IMR-90 (cell line): Measurements from ENCODE around the gene CDCA7. TPM values are rescaled to one million over a fixed set of nuclear protein-coding genes. Genes with fewer than 3 reads are reported as not detected.

Experiments used
- ATAC-seq: fragments of 200-7000 bp; cut with Tn5 transposase; 2 replicates; pipeline ENCODE4 v1.9.1; 2020; ENCODE audit warnings: low read depth, mild to moderate bottlenecking, moderate library complexity
- BruUV-seq: library from RNA; stranded (reverse); fragments of 400-500 nt; replicated peaks from 2 replicates; lab custom pipeline; 2021; lab: Mats Ljungman, UMichigan
- CTCF ChIA-PET: fragments of 300-600 bp; formaldehyde crosslinking; extraction: SDS; loops from one replicate; lab custom pipeline; 2021; ENCODE audit warnings: antibody characterized with exemption; lab: Yijun Ruan, JAX
- POLR2A ChIA-PET: fragments of 300-600 bp; sonication (Branson Sonifier 250); formaldehyde crosslinking; loops from one replicate; lab custom pipeline; 2022; ENCODE audit warnings: antibody characterized with exemption; ENCODE audit not compliant: unreplicated experiment; lab: Charles Lee
- DNase-seq: peaks from one replicate; pipeline ENCODE4 v3.0.0; 2013
- H2AFZ ChIP-seq: replicated peaks from 2 replicates; pipeline ENCODE3; 2013; ENCODE audit warnings: low read length, mild to moderate bottlenecking; ENCODE audit not compliant: poor library complexity
- H2AK5ac ChIP-seq: 2 replicates; pipeline ENCODE4 v1.6.1; 2013; ENCODE audit warnings: low read depth, low read length, inconsistent platforms
- H2AK9ac ChIP-seq: replicated peaks from 2 replicates; pipeline ENCODE3; 2013; ENCODE audit warnings: mild to moderate bottlenecking, low read depth, low read length, moderate library complexity; ENCODE audit not compliant: poor library complexity
- H2BK120ac ChIP-seq: 2 replicates; pipeline ENCODE4 v1.6.1; 2013; ENCODE audit warnings: low read depth, low read length, inconsistent platforms
- H2BK15ac ChIP-seq: 3 replicates; pipeline ENCODE4 v1.6.1; 2013; ENCODE audit warnings: low read depth, low read length, inconsistent platforms
- H2BK20ac ChIP-seq: 2 replicates; pipeline ENCODE4 v1.6.1; 2013; ENCODE audit warnings: low read depth, mild to moderate bottlenecking, inconsistent platforms, low read length, moderate library complexity
- H2BK5ac ChIP-seq: 2 replicates; pipeline ENCODE4 v1.6.1; 2013; ENCODE audit warnings: mild to moderate bottlenecking, low read depth, low read length, inconsistent platforms; ENCODE audit not compliant: poor library complexity, severe bottlenecking
- H3K14ac ChIP-seq: replicated peaks from 2 replicates; pipeline ENCODE4 v1.6.1; 2013; ENCODE audit warnings: low read depth, low read length, inconsistent platforms
- H3K18ac ChIP-seq: 2 replicates; pipeline ENCODE4 v1.6.1; 2013; ENCODE audit warnings: low read depth, low read length, control low read depth
- H3K23ac ChIP-seq: 2 replicates; pipeline ENCODE4 v1.6.1; 2013; ENCODE audit warnings: low read depth, low read length, inconsistent platforms
- H3K27ac ChIP-seq: 2 replicates; pipeline ENCODE4 v1.5.1; 2013; ENCODE audit warnings: mild to moderate bottlenecking, control low read depth, low read length; ENCODE audit not compliant: insufficient read depth
- H3K27me3 ChIP-seq: 2 replicates; pipeline ENCODE4 v1.6.1; 2013; ENCODE audit warnings: low read length; ENCODE audit not compliant: control insufficient read depth, insufficient read depth
- H3K36me3 ChIP-seq: 2 replicates; pipeline ENCODE4 v1.6.1; 2013; ENCODE audit warnings: low read length, mixed read lengths; ENCODE audit not compliant: control insufficient read depth, insufficient read depth
- H3K4ac ChIP-seq: 2 replicates; pipeline ENCODE4 v1.6.1; 2013; ENCODE audit warnings: low read depth, low read length, inconsistent platforms
- H3K4me1 ChIP-seq: 2 replicates; pipeline ENCODE4 v1.6.1; 2013; ENCODE audit warnings: low read length, mixed read lengths; ENCODE audit not compliant: control insufficient read depth, insufficient read depth
- H3K4me2 ChIP-seq: 2 replicates; pipeline ENCODE4 v1.6.1; 2013; ENCODE audit warnings: low read depth, mild to moderate bottlenecking, control low read depth, low read length, moderate library complexity
- H3K4me3 ChIP-seq: 2 replicates; pipeline ENCODE4 v1.5.1; 2013; ENCODE audit warnings: low read depth, mild to moderate bottlenecking, control low read depth, low read length, moderate library complexity; ENCODE audit not compliant: insufficient read depth
- H3K56ac ChIP-seq: 2 replicates; pipeline ENCODE4 v1.6.1; 2013; ENCODE audit warnings: low read length, inconsistent platforms; ENCODE audit not compliant: insufficient read depth; ENCODE audit errors: extremely low read depth
- H3K79me1 ChIP-seq, 2 experiments: 2 replicates each; pipeline ENCODE4 v1.6.1; 2013; ENCODE audit warnings: low read length in 2 of 2, inconsistent platforms in 1 of 2, low read depth in 1 of 2
- H3K9ac ChIP-seq: 2 replicates; pipeline ENCODE4 v1.6.1; 2013; ENCODE audit warnings: low read depth, low read length, control low read depth
- H3K9me1 ChIP-seq: 2 replicates; pipeline ENCODE4 v1.6.1; 2013; ENCODE audit warnings: low read length, inconsistent platforms; ENCODE audit not compliant: insufficient read depth
- H3K9me3 ChIP-seq: 2 replicates; pipeline ENCODE4 v1.6.1; 2013; ENCODE audit warnings: low read length; ENCODE audit not compliant: control insufficient read depth, insufficient read depth
- H4K20me1 ChIP-seq: 2 replicates; pipeline ENCODE4 v1.6.1; 2013; ENCODE audit warnings: low read length, inconsistent platforms; ENCODE audit not compliant: insufficient read depth
- H4K5ac ChIP-seq: 2 replicates; pipeline ENCODE4 v1.6.1; 2013; ENCODE audit warnings: mild to moderate bottlenecking, low read depth, low read length, control low read depth
- H4K8ac ChIP-seq, 2 experiments: 2 replicates each; pipeline ENCODE4 v1.6.1; 2013; ENCODE audit warnings: low read depth in 2 of 2, low read length in 2 of 2, control low read depth in 1 of 2, inconsistent platforms in 1 of 2
- H4K91ac ChIP-seq: 2 replicates; pipeline ENCODE4 v1.6.1; 2013; ENCODE audit warnings: low read depth, low read length, inconsistent platforms; ENCODE audit not compliant: insufficient read depth
- BHLHE40 ChIP-seq: fragments of 150-350 bp; IDR thresholded peaks from 2 replicates; pipeline ENCODE4 v1.6.1; 2016; ENCODE audit warnings: mild to moderate bottlenecking, low read depth, low read length
- CEBPB ChIP-seq: IDR thresholded peaks from 2 replicates; pipeline ENCODE4 v1.6.1; 2012; ENCODE audit warnings: low read depth, low read length, improper control_type of control experiment
- CHD1 ChIP-seq: IDR thresholded peaks from 2 replicates; pipeline ENCODE4 v1.6.1; 2012; ENCODE audit warnings: low read depth, low read length, improper control_type of control experiment
- CTCF ChIP-seq: conservative IDR thresholded peaks from 2 replicates; pipeline ENCODE4 v1.5.1; 2012; ENCODE audit warnings: mild to moderate bottlenecking, low read depth, low read length, improper control_type of control experiment
- ELK1 ChIP-seq: fragments of 150-350 bp; IDR thresholded peaks from 2 replicates; pipeline ENCODE4 v1.6.1; 2016; ENCODE audit warnings: low read depth, mild to moderate bottlenecking, low read length, moderate library complexity, borderline replicate concordance
- FOS ChIP-seq: fragments of 150-350 bp; IDR thresholded peaks from 2 replicates; pipeline ENCODE4 v1.6.1; 2016; ENCODE audit warnings: low read depth, low read length
- MAFK ChIP-seq: IDR thresholded peaks from 2 replicates; pipeline ENCODE4 v1.6.1; 2012; ENCODE audit warnings: low read depth, low read length, improper control_type of control experiment
- MAZ ChIP-seq: IDR thresholded peaks from 2 replicates; pipeline ENCODE4 v1.6.1; 2012; ENCODE audit warnings: low read depth, mild to moderate bottlenecking, low read length, improper control_type of control experiment, moderate library complexity, borderline replicate concordance
- MXI1 ChIP-seq: IDR thresholded peaks from 2 replicates; pipeline ENCODE4 v1.6.1; 2012; ENCODE audit warnings: low read depth, mild to moderate bottlenecking, low read length, moderate library complexity, borderline replicate concordance
- NFE2L2 ChIP-seq: fragments of 150-350 bp; IDR thresholded peaks from 2 replicates; pipeline ENCODE4 v1.6.1; 2016; ENCODE audit warnings: low read depth, mild to moderate bottlenecking, low read length
- POLR2A ChIP-seq: IDR thresholded peaks from 2 replicates; pipeline ENCODE4 v1.6.1; 2012; ENCODE audit warnings: mild to moderate bottlenecking, low read depth, low read length
- RAD21 ChIP-seq: IDR thresholded peaks from 2 replicates; pipeline ENCODE4 v1.6.1; 2012; ENCODE audit warnings: low read length, improper control_type of control experiment
- RCOR1 ChIP-seq: IDR thresholded peaks from 2 replicates; pipeline ENCODE4 v1.6.1; 2012; ENCODE audit warnings: mild to moderate bottlenecking, low read length, improper control_type of control experiment; ENCODE audit not compliant: insufficient replicate concordance
- RFX5 ChIP-seq: IDR thresholded peaks from 2 replicates; pipeline ENCODE4 v1.8.0; 2012; ENCODE audit warnings: low read depth, mild to moderate bottlenecking, low read length, moderate library complexity
- SMC3 ChIP-seq: fragments of 150-350 bp; IDR thresholded peaks from 2 replicates; pipeline ENCODE4 v1.6.1; 2016; ENCODE audit warnings: low read depth, mild to moderate bottlenecking, antibody characterized with exemption, low read length, moderate library complexity
- WGBS, 2 experiments: methylation state at CpG; one replicate each; pipeline versions ENCODE4 v1.1.5 to v1.1.7; 2013; ENCODE audit warnings: missing lambda C conversion rate in 2 of 2; ENCODE audit not compliant: insufficient read length in 1 of 2; ENCODE audit errors: extremely low coverage in 2 of 2; 5-methylcytosine and 5-hydroxymethylcytosine counted together
- dilution Hi-C: fragments of 300-500 bp; cut with HindIII; formaldehyde crosslinking; loops from one replicate; pipeline ENCODE4 v1.14.3; 2018; ENCODE audit warnings: low sequenced_read_pairs; ENCODE audit not compliant: unreplicated experiment
- in situ Hi-C: fragments of 300-500 bp; cut with MboI; formaldehyde crosslinking; loops from 3 replicates; pipeline ENCODE4 v1.14.3; 2019; ENCODE audit warnings: low sequenced_read_pairs, inconsistent platforms, mixed read lengths
- intact Hi-C: fragments of 100-400 bp; cut with micrococcal nuclease; formaldehyde crosslinking; loops from 2 replicates; pipeline ENCODE4 v1.10.0; 2022
- polyA plus RNA-seq, 3 experiments: library from polyadenylated mRNA; depleted of rRNA; stranded (reverse); fragments of >200 nt; gene quantifications; 2 replicates each; pipeline ENCODE4 v1.2.3, GENCODE V29; 2012; ENCODE audit warnings: low replicate concordance in 1 of 3
- total RNA-seq: library from RNA; depleted of rRNA; stranded (reverse); fragments of >200 nt; gene quantifications from 2 replicates; pipeline ENCODE4 v1.2.3, GENCODE V29; 2012
- TF ChIP-seq, protein P1 (sequence below): fragments of 150-350 bp; IDR thresholded peaks from 2 replicates; pipeline ENCODE4 v1.6.1; 2017; ENCODE audit warnings: mild to moderate bottlenecking, antibody characterized with exemption, low read length, low read depth

CDCA7 gene
- total and polyA plus RNA-seq, 2 of the 4 experiments (the other 2 are of a cell fraction) = 12.0 to 18.7 TPM

DNA sequence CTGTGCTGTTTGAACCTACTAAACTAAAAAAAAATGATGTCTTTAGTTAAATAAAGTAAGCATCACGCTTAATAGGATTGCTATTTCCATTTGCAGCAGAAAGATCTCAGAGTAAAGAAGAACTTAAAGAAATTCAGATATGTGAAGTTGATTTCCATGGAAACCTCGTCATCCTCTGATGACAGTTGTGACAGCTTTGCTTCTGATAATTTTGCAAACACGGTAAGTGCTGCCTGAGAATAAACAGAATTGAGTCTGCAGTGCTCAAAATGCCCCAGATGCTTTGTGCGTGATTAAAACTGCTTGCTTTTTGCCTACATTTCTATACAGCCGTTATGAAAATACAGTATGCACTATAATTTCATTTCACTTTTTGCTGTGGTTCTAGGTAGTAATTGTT is 3.9 kb downstream of the CDCA7 start:
- ChIA-PET POLR2A (no interaction called here), CTCF (no interaction called here)
- H2AFZ ChIP-seq = no peak overlapping the region
- no peaks in the 10 kb centered on the region for H3K9me3 ChIP-seq
- H2BK5ac ChIP-seq = no peak overlapping the region
- H3K4me3 ChIP-seq = no peak overlapping the region
- peaks cover 16 to 37% of the 10 kb centered on the region in 2 experiments for H3K79me1 ChIP-seq
- H3K23ac ChIP-seq = 0 out of 2 replicates have a peak overlapping the region, but pooled peaks have one; percentile 12
- H3K4me1 ChIP-seq = peaks cover 2% of the 10 kb centered on the region; the same call in 1 of the 2 replicates
- no peak overlapping the region; a peak in 1 of 4 replicates for H4K8ac ChIP-seq
- no peak overlapping the region for H3K4me2 ChIP-seq
- no peak overlapping the region for H3K56ac ChIP-seq
- no peaks in the 10 kb centered on the region for H4K20me1 ChIP-seq
- no peak overlapping the region for H2BK20ac ChIP-seq
- H3K9me1 ChIP-seq = peaks cover 7% of the 10 kb centered on the region
- no TSS peak for BruUV-seq
- H2BK15ac ChIP-seq = no peak overlapping the region
- no peak overlapping the region for H2AK5ac ChIP-seq
- H2AK9ac ChIP-seq = no peak overlapping the region
- H3K9ac ChIP-seq = no peak overlapping the region
- H4K5ac ChIP-seq = no peak overlapping the region
- ATAC-seq (no peak), DNase-seq (no peak)
- H3K4ac ChIP-seq = no peak overlapping the region
- H3K27me3 ChIP-seq = peaks cover under 1% of the 10 kb centered on the region; the same call in 1 of the 2 replicates
- no peak overlapping the region for H3K14ac ChIP-seq
- no peak overlapping the region for H2BK120ac ChIP-seq
- WGBS, 2 experiments = 55% methylated on average over 2 of the region's 5 CpGs; no CpG with 5 or more reads in 1 of the 2 experiments
- peaks cover under 1% of the 10 kb centered on the region; the same call in 1 of the 2 replicates for H3K36me3 ChIP-seq
- H3K18ac ChIP-seq = no peak overlapping the region
- TF ChIP-seq POLR2A = no peak
- no peak for TF ChIP-seq BHLHE40
- TF ChIP-seq CTCF = no peak
- no peak for TF ChIP-seq CEBPB
- TF ChIP-seq RFX5 = no peak
- no peak for TF ChIP-seq CHD1
- no peak for TF ChIP-seq RAD21
- no peak for TF ChIP-seq MAZ
- TF ChIP-seq SMC3 = no peak
- no peak for TF ChIP-seq MAFK
- no peak for TF ChIP-seq FOS
- no peak for TF ChIP-seq ELK1
- no peak for TF ChIP-seq RCOR1
- TF ChIP-seq MXI1 = no peak
- TF ChIP-seq, protein P1, sequence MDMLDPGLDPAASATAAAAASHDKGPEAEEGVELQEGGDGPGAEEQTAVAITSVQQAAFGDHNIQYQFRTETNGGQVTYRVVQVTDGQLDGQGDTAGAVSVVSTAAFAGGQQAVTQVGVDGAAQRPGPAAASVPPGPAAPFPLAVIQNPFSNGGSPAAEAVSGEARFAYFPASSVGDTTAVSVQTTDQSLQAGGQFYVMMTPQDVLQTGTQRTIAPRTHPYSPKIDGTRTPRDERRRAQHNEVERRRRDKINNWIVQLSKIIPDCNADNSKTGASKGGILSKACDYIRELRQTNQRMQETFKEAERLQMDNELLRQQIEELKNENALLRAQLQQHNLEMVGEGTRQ = no peak
- TF ChIP-seq NFE2L2 = no peak
- dilution Hi-C loops (no loop called here), intact Hi-C loops (no loop called here), in situ Hi-C loops (loop anchor here (25.0 kb wide), 1 partner anchor 321 kb away; no protein-coding TSS in a partner anchor)
- H4K91ac ChIP-seq = no peak overlapping the region
- no peak overlapping the region for H3K27ac ChIP-seq
